ENCODE data around the gene COX4I1. TPM values are rescaled to one million over a fixed set of nuclear protein-coding genes. Genes with fewer than 3 reads are reported as not detected.
A peak's percentile ranks its signal among the peaks of the same experiment; 100 is the strongest.

Gene COX4I1
- total RNA-seq, 1 experiment from 2014 or later: 839 TPM

- H3K4me2 ChIP-seq (ENCODE audit: low read length): no peak overlapping the region
- intact Hi-C loops (cut with micrococcal nuclease): no loop called here
Observed at GRCh38 chr16:85780281-85780680, 19.2 kb upstream of the COX4I1 start.

DNA sequence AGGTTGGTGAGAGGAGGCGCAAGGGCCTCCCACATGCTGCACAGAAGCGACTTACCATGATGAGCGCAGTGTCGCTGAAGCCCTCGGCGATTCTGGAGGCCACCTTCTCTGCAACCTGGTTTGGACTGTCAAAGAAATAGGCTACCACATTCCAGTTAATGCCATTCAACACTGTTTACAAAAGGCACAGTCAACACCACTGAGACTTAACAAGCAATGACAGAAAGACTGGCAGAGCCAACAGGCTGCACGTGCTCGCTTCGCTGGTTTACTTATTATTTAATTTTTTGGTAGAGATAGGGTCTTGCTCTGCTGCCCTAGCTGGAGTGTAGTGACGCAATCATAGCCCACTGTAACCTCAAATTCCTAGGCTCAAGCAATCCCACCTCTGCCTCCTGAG, 18.3 kb upstream of the COX4I1 start:
- BruUV-seq (replicated peaks): no TSS peak
- ATAC-seq (no peak), DNase-seq (ENCODE audit: low read depth, low spot score) (no peak)
- intact Hi-C loops (cut with micrococcal nuclease): no loop called here
- H3K9me3 ChIP-seq (ENCODE audit: control insufficient read depth in 1 of 2, insufficient read depth in 1 of 2, low read depth in 1 of 2, low read length in 2 of 2): no peaks in the 10 kb centered on the region
- POLR2A ChIA-PET: no interaction called here
- no peak overlapping the region for H3K9ac ChIP-seq (ENCODE audit: low read length)
- peaks cover 19 to 50% of the 10 kb centered on the region in 2 experiments; a peak in 3 of 4 replicates for H3K36me3 ChIP-seq (ENCODE audit: control insufficient read depth in 1 of 2, insufficient read depth in 2 of 2, low read length in 2 of 2)
- peaks cover 45% of the 10 kb centered on the region for H3K79me2 ChIP-seq (ENCODE audit: insufficient read depth, low read length)
- no peak overlapping the region for H3K27ac ChIP-seq (ENCODE audit: low read depth, low read length)
- H3K4me3 ChIP-seq (replicated peaks in 1 of 2; ENCODE audit: low read depth in 1 of 2, low read length in 2 of 2): no peak overlapping the region
- no peaks in the 10 kb centered on the region for H3K4me1 ChIP-seq (ENCODE audit: control insufficient read depth in 1 of 2, insufficient read depth in 2 of 2, low read length in 2 of 2)
- H4K20me1 ChIP-seq (ENCODE audit: insufficient read depth): no peaks in the 10 kb centered on the region; the same call in 1 of the 2 replicates
- no peak overlapping the region for H3K4me2 ChIP-seq (ENCODE audit: low read length)
- no peaks in the 10 kb centered on the region for H3K27me3 ChIP-seq (ENCODE audit: insufficient read depth, low read length)
- TF ChIP-seq MAX (IDR thresholded peaks at IDR 0.05): no peak
- CTCF ChIA-PET: no interaction called here
- no peak overlapping the region for H2AFZ ChIP-seq (ENCODE audit: low read depth, low read length, poor library complexity, severe bottlenecking)
- no peaks in the 10 kb centered on the region for H3K9me2 ChIP-seq (ENCODE audit: insufficient read depth)
- RAD21 ChIA-PET (ENCODE audit: low non-redundant PET in 1 of 2, low total read pairs in 2 of 2, uncharacterized antibody in 2 of 2, unreplicated experiment in 2 of 2): no interaction called here

More at GRCh38 chr16:85780281-85780680, 19.2 kb upstream of the COX4I1 start:
- Histone ChIP-seq H3K9ac (ENCODE audit: low read length) (no peak overlapping the region), H2AFZ (ENCODE audit: low read depth, low read length, poor library complexity, severe bottlenecking) (no peak overlapping the region), H3K27ac (ENCODE audit: low read depth, low read length) (no peak overlapping the region), H3K9me3 (ENCODE audit: control insufficient read depth in 1 of 2, insufficient read depth in 1 of 2, low read depth in 1 of 2, low read length in 2 of 2) (no peaks in the 10 kb centered on the region), H3K79me2 (ENCODE audit: insufficient read depth, low read length) (peaks cover 37% of the 10 kb centered on the region), H3K9me2 (ENCODE audit: insufficient read depth) (no peaks in the 10 kb centered on the region), H3K36me3 (ENCODE audit: control insufficient read depth in 1 of 2, insufficient read depth in 2 of 2, low read length in 2 of 2) (peaks cover 15 to 44% of the 10 kb centered on the region in 2 experiments; a peak in 3 of 4 replicates), H4K20me1 (ENCODE audit: insufficient read depth) (no peaks in the 10 kb centered on the region; the same call in 1 of the 2 replicates), H3K4me3 (replicated peaks in 1 of 2; ENCODE audit: low read depth in 1 of 2, low read length in 2 of 2) (no peak overlapping the region), H3K27me3 (ENCODE audit: insufficient read depth, low read length) (no peaks in the 10 kb centered on the region), H3K4me1 (ENCODE audit: control insufficient read depth in 1 of 2, insufficient read depth in 2 of 2, low read length in 2 of 2) (no peaks in the 10 kb centered on the region)
- RAD21 ChIA-PET (ENCODE audit: low non-redundant PET in 1 of 2, low total read pairs in 2 of 2, uncharacterized antibody in 2 of 2, unreplicated experiment in 2 of 2): no interaction called here
- ATAC-seq (no peak), DNase-seq (ENCODE audit: low read depth, low spot score) (no peak)
- TF ChIP-seq ZFX (IDR thresholded peaks at IDR 0.05) (0 out of 2 replicates have a peak, but pooled peaks have one; percentile 7), EGR1 (IDR thresholded peaks at IDR 0.05; ENCODE audit: low read depth) (no peak)
- POLR2A ChIA-PET: no interaction called here
- CTCF ChIA-PET: no interaction called here
- no TSS peak for BruUV-seq (replicated peaks)

Data from HCT116 (cell line).